ENCODE data around the gene PLA2G5.

Gene PLA2G5

GRCh38 chr1:20093303-20093702 lies 23.3 kb downstream of the PLA2G5 start:
- FAIRE-seq: no peak

- FAIRE-seq: no peak
Measured at GRCh38 chr1:20093940-20094391, 24.0 kb downstream of the PLA2G5 start.

DNA sequence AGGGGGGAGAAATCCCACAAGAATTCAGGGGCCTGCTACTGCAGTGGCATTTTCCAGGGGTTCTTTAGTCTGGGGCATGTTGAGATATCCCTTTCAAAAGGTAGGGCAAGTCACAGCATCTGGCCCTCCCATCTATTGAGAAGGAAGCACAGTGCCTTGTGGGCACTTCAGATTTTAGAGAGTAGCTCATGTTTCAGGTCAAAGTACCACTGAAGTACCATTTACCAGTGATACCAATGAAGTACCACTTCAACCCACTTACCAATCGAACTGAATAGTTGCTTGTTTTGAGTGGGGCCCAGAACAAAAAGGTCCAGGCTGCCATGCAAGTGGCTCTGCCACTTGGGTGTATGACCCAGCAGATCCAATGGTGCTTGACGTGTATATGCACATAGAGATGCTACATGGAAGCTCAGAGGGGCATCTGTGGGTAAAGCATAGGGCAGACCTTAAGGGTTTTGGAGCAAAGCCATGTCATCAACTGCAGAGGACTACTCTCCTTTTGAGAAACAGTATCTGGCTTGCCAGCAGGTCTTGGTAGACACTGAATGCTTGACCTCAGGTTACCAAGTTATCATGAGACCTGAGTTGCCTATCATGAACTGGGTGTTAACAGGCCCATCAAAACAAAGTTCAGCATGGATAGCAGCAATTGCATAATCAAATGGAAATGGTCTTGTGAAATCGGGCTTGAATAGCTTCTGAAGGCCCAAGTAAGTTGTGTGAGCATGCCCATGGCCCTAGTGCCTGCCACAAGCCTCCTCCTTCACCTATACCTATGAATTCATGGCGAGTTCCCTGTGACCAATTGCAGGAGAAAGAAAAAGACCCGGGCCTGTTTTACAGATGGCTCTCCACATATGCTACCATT lies 25.8 kb downstream of the PLA2G5 start:
- FAIRE-seq: no peak

DNA sequence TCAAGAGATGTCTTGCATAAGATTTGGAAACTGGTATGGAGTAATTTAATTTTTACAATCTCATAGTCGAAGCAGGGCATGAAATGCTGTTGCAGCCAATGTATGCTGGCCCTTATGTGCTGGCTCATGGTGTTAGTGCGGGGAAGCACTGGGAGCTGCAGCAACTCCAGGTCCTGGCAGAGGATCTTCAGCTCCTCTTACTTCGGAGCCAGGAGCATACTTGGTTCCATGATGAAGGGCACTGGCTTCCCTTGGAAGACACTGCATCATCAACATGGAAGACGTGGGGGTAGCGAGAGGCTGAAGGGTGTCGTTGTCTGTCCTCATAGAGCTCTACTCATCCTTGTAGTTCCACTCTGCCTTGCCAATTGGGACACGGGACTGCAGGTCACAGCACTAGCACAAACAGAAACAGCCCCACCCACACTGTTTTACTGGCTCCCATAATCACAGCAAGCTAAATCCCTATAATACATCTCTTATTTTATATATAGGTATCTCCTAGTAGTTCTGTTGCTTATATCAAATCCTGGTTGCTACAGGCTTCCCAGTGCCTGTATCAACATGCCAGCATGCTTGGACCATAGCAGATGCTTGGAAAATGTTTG lies 26.9 kb downstream of the PLA2G5 start:
- no peak for FAIRE-seq

GRCh38 chr1:20099533-20099932 lies 29.5 kb downstream of the PLA2G5 start:
- no peak for FAIRE-seq

DNA sequence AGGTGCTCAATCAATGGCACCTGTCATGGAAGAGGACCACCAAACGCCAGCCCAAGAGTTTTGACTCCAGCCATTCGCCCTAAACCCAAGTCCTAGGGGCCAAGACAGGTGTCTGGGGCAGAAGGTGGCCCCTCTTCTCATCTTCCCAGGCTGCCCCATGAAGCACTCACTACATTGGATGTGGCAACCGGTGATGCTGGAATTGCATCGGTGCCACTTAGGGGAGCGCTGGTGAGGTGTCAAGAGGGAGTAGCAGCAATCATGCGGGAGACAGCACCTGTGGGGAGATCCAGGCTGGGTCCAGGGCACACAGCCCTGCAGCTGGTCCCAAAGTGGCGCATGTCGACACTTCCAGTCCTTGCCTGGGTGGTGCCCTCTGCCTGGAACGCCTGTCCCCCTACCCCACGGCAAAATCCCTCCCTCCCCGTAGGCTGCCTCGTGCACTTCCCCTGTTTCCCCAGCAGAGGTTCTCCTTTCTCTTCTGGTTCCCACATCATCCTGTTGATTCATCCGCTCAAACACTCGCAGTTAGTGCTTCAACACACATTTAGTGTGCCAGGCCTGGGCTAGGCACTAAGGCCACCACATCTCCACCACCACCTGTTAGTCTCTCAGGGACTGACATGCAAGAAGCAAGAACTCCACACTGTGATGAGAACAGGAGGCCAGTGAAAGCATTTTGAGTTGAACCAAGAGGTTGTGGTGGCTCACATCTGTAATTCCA lies 30.8 kb downstream of the PLA2G5 start:
- peak; percentile 58 for FAIRE-seq

DNA sequence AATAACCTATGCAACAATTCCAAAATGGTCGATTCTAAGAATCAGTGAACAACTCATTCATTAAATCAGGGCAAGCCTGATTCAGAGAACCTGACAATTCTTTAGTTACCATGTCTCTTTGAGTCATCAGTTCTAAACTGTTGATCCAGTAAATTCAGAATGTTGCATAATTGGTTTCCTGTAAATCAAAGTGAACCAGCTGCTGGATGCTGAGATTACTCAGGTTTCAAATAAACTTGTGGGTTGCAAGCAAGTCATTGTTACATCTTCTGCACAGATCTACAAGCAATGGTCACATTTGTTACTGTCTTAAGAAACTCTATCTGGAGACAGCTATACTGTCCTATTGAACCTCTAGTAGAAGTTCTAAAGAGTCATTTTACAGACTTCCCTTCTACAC lies 32.9 kb downstream of the PLA2G5 start:
- no peak for FAIRE-seq

GRCh38 chr1:20105856-20106255 lies 35.9 kb downstream of the PLA2G5 start:
- no peak for FAIRE-seq

- no peak for FAIRE-seq
Measured at GRCh38 chr1:20107351-20107750, 37.4 kb downstream of the PLA2G5 start.

GRCh38 chr1:20107796-20108195 lies 37.8 kb downstream of the PLA2G5 start:
- no peak for FAIRE-seq

GRCh38 chr1:20108366-20109123 lies 38.6 kb downstream of the PLA2G5 start:
- FAIRE-seq: no peak

DNA sequence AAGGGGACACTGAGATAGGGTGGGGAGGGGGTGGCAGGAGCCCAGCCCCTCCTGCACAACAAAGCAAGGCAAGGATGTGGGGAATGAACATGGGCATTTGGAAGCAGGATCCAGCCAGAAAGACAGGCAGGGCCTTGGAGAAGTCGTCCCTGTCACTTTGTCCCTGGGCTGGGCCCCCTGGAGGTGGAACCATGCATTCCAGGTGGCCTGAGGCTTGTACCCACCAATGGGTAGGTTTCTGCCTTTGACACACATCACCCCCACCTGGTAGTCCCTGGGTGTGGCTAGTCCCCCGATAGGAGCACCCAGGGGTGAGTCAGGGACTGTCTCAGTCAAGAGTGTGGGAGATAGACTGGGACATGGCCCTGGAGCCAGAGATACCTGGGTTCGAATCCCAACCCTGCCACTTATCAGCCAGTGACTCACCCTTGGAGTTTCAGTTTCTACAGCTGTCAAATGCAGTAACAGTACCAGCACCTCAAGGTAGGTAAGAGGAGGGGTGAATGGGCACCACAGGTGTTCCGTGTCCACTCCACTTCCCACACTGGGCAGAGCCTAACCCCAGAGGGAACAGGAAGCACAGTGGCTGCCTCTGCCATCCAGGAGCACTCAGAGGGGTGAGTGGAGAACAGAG lies 39.3 kb downstream of the PLA2G5 start:
- FAIRE-seq: no peak

- no peak for FAIRE-seq
Measured at GRCh38 chr1:20110679-20111078, 40.7 kb downstream of the PLA2G5 start.

- no peak for FAIRE-seq
Measured at GRCh38 chr1:20111452-20111851, 41.5 kb downstream of the PLA2G5 start.

GRCh38 chr1:20112279-20113000 lies 42.4 kb downstream of the PLA2G5 start:
- FAIRE-seq: no peak

GRCh38 chr1:20114021-20114648 lies 44.1 kb downstream of the PLA2G5 start:
- FAIRE-seq: no peak

DNA sequence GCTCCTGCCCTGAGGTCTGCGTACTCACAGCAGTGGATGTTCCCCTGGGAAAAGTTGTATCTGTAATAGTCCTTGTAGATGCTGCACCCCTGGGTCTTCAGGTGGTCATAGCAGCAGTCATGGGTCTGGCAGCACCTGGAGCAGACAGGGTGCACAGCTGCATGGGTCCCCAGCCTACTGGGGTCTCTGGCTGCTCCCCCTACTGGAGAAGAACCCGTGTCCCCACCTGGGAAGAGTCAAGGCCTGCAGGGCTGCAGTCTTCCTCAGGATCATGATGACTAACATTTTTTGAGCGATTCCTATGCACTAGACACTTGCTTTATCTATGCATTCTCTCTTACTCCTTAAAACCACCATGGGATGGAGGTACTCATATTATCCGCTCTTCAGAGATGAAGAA lies 45.5 kb downstream of the PLA2G5 start:
- no peak for FAIRE-seq

GRCh38 chr1:20115916-20116315 lies 45.9 kb downstream of the PLA2G5 start:
- FAIRE-seq: no peak

GRCh38 chr1:20117236-20117635 lies 47.2 kb downstream of the PLA2G5 start:
- FAIRE-seq: no peak

GRCh38 chr1:20119347-20119746 lies 49.4 kb downstream of the PLA2G5 start, which contains the start of gene PLA2G2D:
PLA2G2D (minus strand) TSS chr1:20119536; CDS start chr1:20119498, 38 bp downstream.
- FAIRE-seq: no peak

- FAIRE-seq: no peak
Measured at GRCh38 chr1:20120796-20121195, 50.8 kb downstream of the PLA2G5 start.
